NCI-H446 treated with DMSO at 0.1 percent for 48 hours (cell line): ENCODE data around the gene OR8D2.

ENCODE experiments used
- DNase-seq: peaks from one replicate; lab custom pipeline; 2025; lab: John Stamatoyannopoulos, UW

OR8D2 gene, protein sequence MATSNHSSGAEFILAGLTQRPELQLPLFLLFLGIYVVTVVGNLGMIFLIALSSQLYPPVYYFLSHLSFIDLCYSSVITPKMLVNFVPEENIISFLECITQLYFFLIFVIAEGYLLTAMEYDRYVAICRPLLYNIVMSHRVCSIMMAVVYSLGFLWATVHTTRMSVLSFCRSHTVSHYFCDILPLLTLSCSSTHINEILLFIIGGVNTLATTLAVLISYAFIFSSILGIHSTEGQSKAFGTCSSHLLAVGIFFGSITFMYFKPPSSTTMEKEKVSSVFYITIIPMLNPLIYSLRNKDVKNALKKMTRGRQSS

GRCh38 chr11:124320097-124320496 lies at the start of gene OR8D2:
TSS of gene OR8D2 (minus strand) at chr11:124320197. CDS start at chr11:124320197, 0 bp downstream.
- DNase-seq = no peak

- DNase-seq = no peak
Observed at GRCh38 chr11:124359566-124359965, 39.6 kb upstream of the OR8D2 start.

DNA sequence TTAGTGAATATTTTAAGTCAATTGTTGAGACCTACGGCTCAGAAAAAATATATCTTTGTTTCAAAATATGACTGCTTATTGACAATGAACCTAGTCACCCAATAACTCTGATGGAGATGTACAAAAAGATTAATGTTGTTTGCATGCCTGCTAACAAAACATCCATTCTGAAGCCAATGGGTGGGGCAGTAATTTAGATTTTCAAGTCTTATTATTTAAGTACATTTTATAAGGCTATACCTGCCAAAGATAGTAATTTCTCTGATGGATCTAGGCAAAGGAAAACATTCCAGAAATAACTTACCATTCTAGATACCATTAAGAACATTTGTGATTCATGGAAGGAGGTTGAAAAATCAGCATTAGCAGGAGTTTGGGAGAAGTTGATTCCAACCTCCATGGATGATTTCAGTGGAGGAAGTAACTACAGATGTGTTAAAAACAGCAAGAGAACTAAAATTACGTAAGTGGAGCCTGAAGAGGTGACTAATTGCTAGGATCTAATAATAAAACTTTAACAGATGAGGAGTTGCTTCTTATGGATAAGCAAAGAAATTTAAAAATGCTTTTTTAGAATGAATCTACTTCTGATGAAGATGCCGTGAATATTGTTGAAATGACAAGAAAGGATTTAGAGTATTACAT lies 26.4 kb upstream of the OR8D2 start:
- no peak for DNase-seq

GRCh38 chr11:124344346-124344745 lies 24.3 kb upstream of the OR8D2 start:
- no peak for DNase-seq

GRCh38 chr11:124340142-124340447 lies 20.1 kb upstream of the OR8D2 start:
- no peak for DNase-seq

- DNase-seq = no peak
Observed at GRCh38 chr11:124339396-124340141, 19.6 kb upstream of the OR8D2 start.

DNA sequence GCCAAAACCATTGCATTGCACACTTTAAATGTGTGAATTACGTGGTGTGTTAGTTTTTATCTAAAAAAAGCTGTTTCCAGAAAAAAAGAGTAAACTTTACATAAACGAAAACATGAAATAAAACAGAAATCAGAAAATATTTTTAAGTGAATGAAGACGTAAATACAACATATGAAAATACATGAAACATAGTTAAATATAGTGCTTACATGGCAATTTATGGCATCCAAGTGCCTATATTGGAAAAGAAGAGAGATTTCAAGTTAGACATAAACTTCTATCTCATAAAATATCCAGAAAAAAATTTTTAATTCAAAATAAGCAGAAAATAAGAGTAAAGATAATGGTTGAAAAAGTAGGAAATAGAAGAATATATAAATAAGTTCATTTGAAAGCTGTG lies 11.9 kb upstream of the OR8D2 start:
- no peak for DNase-seq

- DNase-seq = no peak
Observed at GRCh38 chr11:124329787-124330478, 9.9 kb upstream of the OR8D2 start.

DNA sequence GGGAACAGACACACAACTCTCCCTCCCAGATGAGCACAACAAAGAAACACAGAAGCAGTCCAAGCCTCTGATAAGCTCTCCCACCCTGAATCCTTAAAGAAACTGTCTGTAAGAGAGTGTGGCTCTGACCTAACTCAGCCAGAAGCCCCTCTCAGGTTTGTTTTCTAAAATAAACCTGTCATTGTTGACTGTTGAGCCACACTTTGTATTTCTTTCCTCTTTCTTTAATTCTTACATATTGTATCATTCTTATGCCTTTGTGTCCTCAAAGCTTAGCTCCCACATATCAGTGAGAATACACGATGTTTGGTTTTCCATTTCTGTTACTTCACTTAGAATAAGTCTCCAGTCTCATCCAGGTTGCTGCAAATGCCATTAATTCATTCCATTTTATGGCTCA lies 7.8 kb upstream of the OR8D2 start:
- DNase-seq = no peak

- DNase-seq = no peak
Observed at GRCh38 chr11:124322356-124322755, 2.4 kb upstream of the OR8D2 start.

GRCh38 chr11:124315052-124315451 lies 4.9 kb downstream of the OR8D2 start:
- DNase-seq = no peak

DNA sequence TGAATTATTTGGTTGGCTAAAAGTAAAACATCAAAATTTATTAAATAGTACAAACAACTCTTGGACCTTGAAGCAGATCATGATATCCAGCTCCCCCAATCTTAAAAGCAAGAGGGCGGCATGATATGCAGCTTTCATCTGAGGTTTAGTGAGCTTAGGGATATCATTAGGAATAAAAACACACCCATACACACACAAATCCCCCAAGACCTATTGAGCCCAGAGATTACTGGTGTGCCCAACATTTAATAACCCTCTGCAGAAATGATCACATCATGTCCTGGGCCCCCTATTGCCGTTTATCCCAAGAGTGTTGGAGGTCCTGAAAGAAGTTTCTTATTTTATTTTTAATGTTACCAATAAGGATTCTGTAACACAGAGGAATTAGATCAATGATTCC lies 6.1 kb downstream of the OR8D2 start, which contains the start of gene OR8D1:
Gene OR8D1 (minus strand): TSS at position 101 of the 400 bp plus-strand sequence. CDS start 3,183 bp downstream, outside the sequence.
- no peak for DNase-seq

DNA sequence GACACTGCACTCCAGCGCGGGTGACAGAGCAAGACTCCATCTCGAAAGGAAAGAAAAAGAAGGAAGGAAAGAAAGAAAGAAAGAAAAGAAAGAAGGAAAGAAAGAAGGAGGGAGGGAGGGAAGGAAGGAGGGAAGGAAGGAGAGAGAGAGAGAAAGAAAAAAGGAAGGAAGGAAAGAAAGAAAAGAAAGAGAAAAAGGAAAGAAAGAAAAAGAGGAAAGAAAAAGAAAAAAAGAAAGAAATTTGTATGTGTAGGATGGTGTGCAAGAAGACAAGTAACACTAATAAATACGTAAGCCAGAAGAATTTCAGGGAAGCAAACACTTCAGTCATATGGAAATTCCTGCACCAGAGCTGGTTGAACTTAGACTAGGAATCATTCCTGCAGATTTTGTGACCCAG lies 6.9 kb downstream of the OR8D2 start:
- no peak for DNase-seq

GRCh38 chr11:124311670-124312069 lies 8.3 kb downstream of the OR8D2 start:
- DNase-seq = no peak

DNA sequence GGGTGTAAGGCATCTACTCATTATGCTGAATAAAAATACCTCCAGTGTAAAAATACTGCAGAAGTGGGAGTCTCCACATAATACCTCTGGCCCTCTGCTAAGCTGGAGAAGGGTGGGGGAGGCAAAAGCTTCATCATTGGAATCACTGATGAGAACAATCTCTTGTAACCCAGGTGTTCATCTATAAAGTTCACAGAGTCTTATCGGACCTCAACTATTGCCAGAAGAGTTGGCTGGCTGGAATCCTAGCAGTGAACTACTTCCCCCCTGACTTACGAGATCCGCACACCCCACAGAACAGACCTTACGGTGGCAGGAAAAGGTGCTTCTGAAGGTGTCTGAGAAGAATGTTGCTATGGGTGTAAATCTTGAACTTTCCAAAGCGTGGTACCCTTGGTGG lies 8.7 kb downstream of the OR8D2 start:
- DNase-seq = no peak

DNA sequence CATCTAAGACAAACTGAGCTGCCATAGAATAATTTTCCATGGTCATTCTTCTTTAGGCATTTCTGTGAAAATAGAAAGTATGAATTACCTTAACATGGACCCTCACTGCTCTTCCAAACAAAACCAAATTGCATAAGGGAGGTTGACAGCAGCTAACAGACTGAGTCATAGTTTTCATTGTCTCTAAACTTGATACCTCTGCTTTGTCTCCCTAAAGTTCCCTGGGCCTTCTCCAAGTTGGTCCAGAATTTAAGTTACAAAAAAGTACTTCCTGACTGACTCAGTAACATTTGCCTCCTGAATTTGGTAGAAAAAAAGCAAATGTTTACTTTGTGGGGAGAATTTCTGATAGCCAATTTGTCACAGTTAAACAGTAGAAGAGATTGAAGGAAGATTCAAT lies 9.3 kb downstream of the OR8D2 start:
- DNase-seq = no peak

GRCh38 chr11:124307093-124307492 lies 12.9 kb downstream of the OR8D2 start:
- no peak for DNase-seq

- DNase-seq = no peak
Observed at GRCh38 chr11:124302347-124303125, 17.5 kb downstream of the OR8D2 start.

- no peak for DNase-seq
Observed at GRCh38 chr11:124301548-124301947, 18.4 kb downstream of the OR8D2 start.

- DNase-seq = no peak
Observed at GRCh38 chr11:124297921-124298320, 22.1 kb downstream of the OR8D2 start.

DNA sequence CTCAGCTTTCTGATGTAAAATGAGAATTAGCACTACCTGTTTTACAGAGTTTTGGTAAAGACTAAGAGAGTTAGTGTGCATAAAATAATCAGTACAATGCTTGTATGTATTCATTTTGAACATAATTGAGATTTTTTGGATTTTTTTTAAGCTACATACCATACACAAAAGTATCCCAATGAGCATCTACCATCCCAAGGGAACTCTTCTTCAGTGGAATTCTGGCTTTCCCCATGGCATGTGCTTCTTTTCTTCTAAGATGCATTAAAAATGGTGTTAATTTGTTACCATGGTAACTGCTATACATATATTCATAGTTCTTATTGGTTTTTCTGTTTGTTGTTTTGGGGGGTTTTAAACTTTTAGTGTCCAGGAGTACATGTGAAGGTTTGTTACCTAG lies 24.0 kb downstream of the OR8D2 start:
- DNase-seq = no peak

DNA sequence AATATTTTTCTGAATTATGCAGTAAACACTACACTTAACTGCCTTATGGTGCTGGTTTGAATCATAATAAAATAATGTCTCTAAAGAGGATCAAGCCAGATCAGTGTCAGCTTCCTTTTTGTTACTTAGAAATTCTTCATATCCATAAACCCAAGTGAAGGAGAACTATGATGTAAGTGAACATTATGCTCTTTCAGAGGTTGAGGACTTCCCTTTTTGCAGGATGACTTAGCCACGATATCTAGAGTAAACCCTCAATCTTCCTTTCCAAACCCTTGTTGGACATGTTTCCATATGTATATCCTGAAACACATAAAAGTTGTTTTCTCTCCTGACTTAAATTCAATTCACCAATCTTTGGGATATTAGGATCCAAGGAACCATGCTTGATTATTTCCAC lies 25.3 kb downstream of the OR8D2 start:
- DNase-seq = no peak
